Measurements from ENCODE around the gene SULT4A1. TPM values are rescaled to one million over a fixed set of nuclear protein-coding genes. Genes with fewer than 3 reads are reported as not detected.

SULT4A1 gene
- total and polyA plus RNA-seq, 2 experiments from 2014 or later, result 4.7 to 5.2 TPM

- TF ChIP-seq REST (IDR thresholded peaks at IDR 0.05; ENCODE audit: unreplicated experiment) (no peak), ZNF114 (CRISPR knock-in tag; IDR thresholded peaks at IDR 0.05) (no peak), EZH2phosphoT487 (IDR thresholded peaks at IDR 0.05; ENCODE audit: unreplicated experiment) (no peak), CTCF (conservative IDR thresholded peaks at IDR 0.05; ENCODE audit: low read depth in 2 of 2) (no peak), ETS1 (IDR thresholded peaks at IDR 0.05) (no peak), ZNF331 (CRISPR knock-in tag; IDR thresholded peaks at IDR 0.05; ENCODE audit: low read depth) (no peak), JUNB (IDR thresholded peaks at IDR 0.05; ENCODE audit: unreplicated experiment) (no peak)
Observed at GRCh38 chr22:43818981-43819380, 43.3 kb downstream of the SULT4A1 start (continued).

GRCh38 chr22:43817402-43817801, 44.9 kb downstream of the SULT4A1 start:
- TF ChIP-seq STAT1 (IDR thresholded peaks at IDR 0.05; ENCODE audit: unreplicated experiment) (no peak), ZNF114 (CRISPR knock-in tag; IDR thresholded peaks at IDR 0.05) (no peak), EZH2 (IDR thresholded peaks at IDR 0.05; ENCODE audit: low read depth, unreplicated experiment) (no peak), ZNF331 (CRISPR knock-in tag; IDR thresholded peaks at IDR 0.05; ENCODE audit: low read depth) (no peak)

More at GRCh38 chr22:43817402-43817801, 44.9 kb downstream of the SULT4A1 start:
- H2AFZ ChIP-seq, result no peak overlapping the region
- H3K27ac ChIP-seq (ENCODE audit: low read depth), result no peak overlapping the region
- H3K4me1 Mint-ChIP-seq, result peaks cover 27% of the 10 kb centered on the region
- no peaks in the 10 kb centered on the region for H3K9me3 Mint-ChIP-seq
- no peak overlapping the region for H3K4me3 Mint-ChIP-seq
- H3K27me3 Mint-ChIP-seq (ENCODE audit: insufficient read depth, low read depth, poor library complexity), result peaks cover 9% of the 10 kb centered on the region
- ATAC-seq, result no peak
- DNase-seq (ENCODE audit: low spot score), result no peak
- no peak overlapping the region for H3K4me3 ChIP-seq
- H3K27ac Mint-ChIP-seq, result no peak overlapping the region
- H3K4me2 ChIP-seq, result no peak overlapping the region
- peaks cover 12% of the 10 kb centered on the region for H3K4me1 ChIP-seq (ENCODE audit: insufficient read depth)
- H3K9me2 ChIP-seq (ENCODE audit: insufficient read depth), result no peaks in the 10 kb centered on the region
- no peaks in the 10 kb centered on the region; the same call in 2 of the 3 replicates for H3K36me3 Mint-ChIP-seq (ENCODE audit: low read depth)
- H4K20me1 ChIP-seq (replicated peaks; ENCODE audit: insufficient read depth), result peaks cover 6% of the 10 kb centered on the region; the same call in 1 of the 2 replicates
- no peaks in the 10 kb centered on the region for H3F3A ChIP-seq (replicated peaks; ENCODE audit: low read depth)
- H3K36me3 ChIP-seq (ENCODE audit: insufficient read depth), result no peaks in the 10 kb centered on the region
- peaks cover 5% of the 10 kb centered on the region; the same call in 1 of the 2 replicates for H3K79me2 ChIP-seq (replicated peaks; ENCODE audit: insufficient read depth)
- H3K27me3 ChIP-seq (ENCODE audit: insufficient read depth), result no peaks in the 10 kb centered on the region

Measured in GM23338 (cell line).